GM10248 (cell line): ENCODE data around the gene ATP2A3.

ENCODE experiments used
- CTCF ChIA-PET: fragments of 300-600 bp; sonication (Branson Sonifier 250); formaldehyde crosslinking; extraction: SDS; loops from one replicate; lab custom pipeline; 2021; ENCODE audit warnings: antibody characterized with exemption; lab: Yijun Ruan, JAX
- POLR2A ChIA-PET: fragments of 350-650 bp; sonication (Branson Sonifier 250); formaldehyde crosslinking; extraction: SDS; loops from one replicate; lab custom pipeline; 2020; ENCODE audit warnings: antibody characterized with exemption; lab: Yijun Ruan, JAX
- DNase-seq: peaks from one replicate; pipeline ENCODE4 v3.0.0; 2012; ENCODE audit errors: extremely low spot score
- CTCF ChIP-seq: IDR thresholded peaks from 2 replicates; pipeline ENCODE4 v1.5.1; 2012; ENCODE audit warnings: mild to moderate bottlenecking, low read depth; ENCODE audit errors: extremely low read depth, missing control alignments, control extremely low read depth

Gene ATP2A3

GRCh38 chr17:3887394-3887793, 76.8 kb downstream of the ATP2A3 start:
- CTCF ChIA-PET = no interaction called here
- DNase-seq = no peak

GRCh38 chr17:3886776-3887175, 77.5 kb downstream of the ATP2A3 start:
- DNase-seq = no peak
- TF ChIP-seq CTCF = no peak
- POLR2A ChIA-PET = no interaction called here
- CTCF ChIA-PET = no interaction called here

More at GRCh38 chr17:3887394-3887793, 76.8 kb downstream of the ATP2A3 start:
- TF ChIP-seq CTCF = no peak
- POLR2A ChIA-PET = no interaction called here

- CTCF ChIA-PET = interaction anchor here (0.7 to 4.3 kb wide), 5 partner anchors 21 to 183 kb away, joined by 3 to 21 read pairs (median 3); no protein-coding TSS in a partner anchor
- DNase-seq = no peak
- TF ChIP-seq CTCF = no peak
Observed at GRCh38 chr17:3885970-3886369, 78.3 kb downstream of the ATP2A3 start.

GRCh38 chr17:3885271-3885670, 79.0 kb downstream of the ATP2A3 start:
- ChIA-PET CTCF (interaction anchor here (0.7 to 4.3 kb wide), 7 partner anchors 21 to 182 kb away, joined by 3 to 21 read pairs (median 5); no protein-coding TSS in a partner anchor), POLR2A (no interaction called here)
- no peak for DNase-seq
- no peak for TF ChIP-seq CTCF

More at GRCh38 chr17:3885970-3886369, 78.3 kb downstream of the ATP2A3 start:
- POLR2A ChIA-PET = no interaction called here

- POLR2A ChIA-PET = no interaction called here
- TF ChIP-seq CTCF = no peak
- no peak for DNase-seq
- CTCF ChIA-PET = interaction anchor here (1.5 to 4.3 kb wide), 5 partner anchors 16 to 41 kb away, joined by 4 to 21 read pairs (median 5); partner anchors contain the start of gene NCBP3
Observed at GRCh38 chr17:3884188-3884587, 80.0 kb downstream of the ATP2A3 start.

- no peak for DNase-seq
- POLR2A ChIA-PET = no interaction called here
- TF ChIP-seq CTCF = no peak
- CTCF ChIA-PET = interaction anchor here (1.7 to 4.3 kb wide), 3 partner anchors 18 to 31 kb away, joined by 4 to 21 read pairs (median 9); no protein-coding TSS in a partner anchor
Observed at GRCh38 chr17:3882276-3882675, 82.0 kb downstream of the ATP2A3 start.
